Esophagus (tissue), 2 donors: ENCODE results near the gene DDO. TPM values are rescaled to one million over a fixed set of nuclear protein-coding genes. Genes with fewer than 3 reads are reported as not detected.
A peak's percentile ranks its signal among the peaks of the same experiment; 100 is the strongest.
"Not testable (repeated sequence)": the region's sequence is repeated elsewhere in the genome, so short reads cannot be mapped to it uniquely, and the experiment has no call there.

Experiments
- H3K27ac ChIP-seq, 2 donors: one replicate each; pipeline ENCODE4 v1.5.1; 2013; ENCODE audit warnings: low read depth in 2 of 2, mild to moderate bottlenecking in 2 of 2, inconsistent platforms in 1 of 2, low read length in 1 of 2, moderate library complexity in 1 of 2
- H3K27me3 ChIP-seq, 2 donors: one replicate each; pipeline ENCODE4 v1.6.1; 2013; ENCODE audit warnings: low read length in 2 of 2, control low read depth in 1 of 2, mild to moderate bottlenecking in 1 of 2; ENCODE audit not compliant: insufficient read depth in 2 of 2, control insufficient read depth in 1 of 2
- H3K36me3 ChIP-seq, 2 donors: one replicate each; pipeline ENCODE4 v1.6.1; 2013; ENCODE audit warnings: low read length in 1 of 2; ENCODE audit not compliant: control insufficient read depth in 2 of 2, insufficient read depth in 2 of 2
- H3K4me1 ChIP-seq, 2 donors: one replicate each; pipeline ENCODE4 v1.6.1; 2013; ENCODE audit warnings: low read length in 1 of 2; ENCODE audit not compliant: control insufficient read depth in 2 of 2, insufficient read depth in 2 of 2
- H3K4me3 ChIP-seq, 2 donors: one replicate each; pipeline ENCODE4 v1.5.1; 2013; ENCODE audit warnings: low read length in 2 of 2, mild to moderate bottlenecking in 2 of 2, low read depth in 1 of 2, moderate library complexity in 1 of 2
- H3K9me3 ChIP-seq, 2 donors: one replicate each; pipeline ENCODE4 v1.6.1; 2013; ENCODE audit warnings: mild to moderate bottlenecking in 2 of 2, low read depth in 1 of 2, low read length in 1 of 2, moderate library complexity in 1 of 2; ENCODE audit not compliant: control insufficient read depth in 2 of 2, insufficient read depth in 1 of 2
- WGBS, 2 donors: extraction: QIAGEN DNeasy Blood & Tissue Kit; methylation state at CpG; one replicate each; pipeline ENCODE4 v1.1.7; 2013; 5-methylcytosine and 5-hydroxymethylcytosine counted together
- polyA plus RNA-seq, 2 donors: library from polyadenylated mRNA; stranded (reverse); fragments of 200-250 nt; gene quantifications; one replicate each; pipeline ENCODE4 v1.2.3, GENCODE V29; 2013
- donor health status: healthy with polysubstance abuse.
- donor health status: Bipolar disorder and iron deficiency.

DDO gene, protein sequence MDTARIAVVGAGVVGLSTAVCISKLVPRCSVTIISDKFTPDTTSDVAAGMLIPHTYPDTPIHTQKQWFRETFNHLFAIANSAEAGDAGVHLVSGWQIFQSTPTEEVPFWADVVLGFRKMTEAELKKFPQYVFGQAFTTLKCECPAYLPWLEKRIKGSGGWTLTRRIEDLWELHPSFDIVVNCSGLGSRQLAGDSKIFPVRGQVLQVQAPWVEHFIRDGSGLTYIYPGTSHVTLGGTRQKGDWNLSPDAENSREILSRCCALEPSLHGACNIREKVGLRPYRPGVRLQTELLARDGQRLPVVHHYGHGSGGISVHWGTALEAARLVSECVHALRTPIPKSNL
- under 1 TPM; 0.28 to 0.34 TPM for polyA plus RNA-seq

DNA sequence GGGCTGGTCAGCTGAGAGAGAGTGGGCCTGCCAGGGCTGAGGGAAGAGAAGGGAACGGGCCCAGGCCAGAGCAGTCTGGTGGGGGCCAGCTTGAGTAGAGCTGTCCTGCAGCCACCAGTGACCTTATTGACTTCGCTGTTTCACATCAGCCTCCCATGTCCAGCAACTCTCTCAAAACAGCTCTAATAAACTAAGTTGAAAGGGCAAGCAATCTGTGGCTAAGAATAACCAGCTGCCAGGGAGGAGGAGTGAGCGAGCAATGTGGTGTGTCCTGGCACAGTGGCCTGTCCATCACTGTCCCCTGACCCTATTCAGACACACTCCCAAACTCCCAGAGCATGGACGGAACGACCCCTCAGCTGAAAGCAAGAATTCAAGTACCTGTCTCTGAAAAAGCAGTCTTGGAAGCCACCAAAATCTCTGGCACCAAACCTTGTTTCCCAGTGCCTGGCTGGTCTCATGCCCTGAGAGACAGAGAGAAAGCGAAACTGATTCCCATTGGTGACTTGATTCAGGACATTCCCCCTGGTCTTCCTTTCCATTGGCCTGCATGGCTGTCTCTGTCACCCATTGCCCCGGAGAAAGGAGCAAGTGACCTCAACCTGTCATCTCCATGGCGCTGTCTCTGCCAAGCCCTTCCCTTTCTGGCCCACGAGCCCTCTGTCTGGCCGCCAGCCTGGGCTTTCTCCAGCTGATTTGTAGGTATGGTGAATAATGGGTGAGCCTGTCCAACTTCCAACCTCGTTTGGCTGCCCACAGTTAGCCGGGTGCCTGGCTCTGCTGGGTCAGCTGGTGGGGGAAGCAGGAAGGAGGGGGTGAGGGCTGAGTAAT, at the start of gene DDO:
Gene DDO, minus strand, starts transcription at position 490 of the 831 bp plus-strand sequence. CDS start 2,113 bp downstream, outside the sequence.
- H3K4me3 ChIP-seq = peak within 1 kb of the TSS in 1 of 2 donors; percentile 32
- H3K36me3 ChIP-seq = no peaks in the 10 kb centered on the region
- H3K27me3 ChIP-seq = no peaks in the 10 kb centered on the region
- no peaks in the 10 kb centered on the region for H3K9me3 ChIP-seq
- WGBS, 2 donors = 30 to 38% methylated on average over 12 of the region's 12 CpGs
- peaks cover 2 to 5% of the 10 kb centered on the region in 2 donors for H3K4me1 ChIP-seq
- H3K27ac ChIP-seq = peak within 1 kb of the TSS; percentile 33 to 61

DNA sequence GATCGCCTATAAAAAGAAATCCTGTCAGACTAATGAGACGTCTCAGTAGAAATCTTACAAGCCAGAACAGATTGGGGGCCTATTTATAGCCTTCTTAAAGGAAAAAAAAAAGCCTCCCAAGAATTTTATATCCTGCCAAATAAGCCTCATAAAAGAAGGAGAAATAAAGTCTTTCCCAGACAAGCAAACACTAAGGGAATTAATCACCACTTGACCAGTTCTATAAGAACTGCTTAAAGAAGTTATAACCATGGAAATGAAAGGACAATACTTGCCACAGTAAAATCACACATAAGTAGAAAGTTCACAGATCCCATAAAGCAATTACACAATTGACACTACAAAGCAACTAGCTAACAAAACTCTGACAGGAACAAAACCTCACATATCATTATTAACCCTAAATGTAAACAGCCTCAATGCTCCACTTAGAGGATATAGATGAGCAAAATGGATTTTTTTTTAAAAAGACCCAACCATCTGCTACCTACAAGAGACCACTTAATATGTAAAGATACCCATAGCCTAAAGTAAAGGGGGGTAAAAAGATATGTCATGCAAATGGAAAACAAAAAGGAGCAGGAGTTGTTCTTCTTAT, 47.6 kb upstream of the DDO start:
- no peaks in the 10 kb centered on the region for H3K36me3 ChIP-seq
- no peaks in the 10 kb centered on the region for H3K27me3 ChIP-seq
- H3K4me1 ChIP-seq = no peaks in the 10 kb centered on the region
- H3K4me3 ChIP-seq = no peak overlapping the region
- H3K27ac ChIP-seq = no peak overlapping the region
- WGBS, 2 donors = 72 to 75% methylated on average over 2 of the region's 2 CpGs
- H3K9me3 ChIP-seq = peaks cover 0 to 11% of the 10 kb centered on the region in 2 donors

DNA sequence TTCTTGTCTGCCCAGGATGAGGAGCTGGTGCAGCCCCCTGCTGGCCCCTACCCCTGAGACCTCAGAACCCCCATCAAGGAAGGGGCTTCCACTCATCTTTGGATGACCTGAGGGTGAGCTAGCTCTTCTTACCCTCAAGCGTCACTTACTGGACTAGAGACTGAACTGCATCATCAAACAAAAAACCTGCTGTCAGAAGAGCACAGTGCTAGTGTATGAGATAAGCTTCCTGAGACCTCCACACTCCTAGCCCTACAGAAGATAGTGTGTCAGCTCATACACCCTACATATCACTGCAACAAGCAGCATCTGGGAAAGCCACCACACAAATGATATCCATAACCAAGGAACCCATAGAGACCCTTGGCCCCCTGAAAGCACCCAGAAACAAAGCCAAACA, 46.0 kb upstream of the DDO start:
- no peaks in the 10 kb centered on the region for H3K27me3 ChIP-seq
- peaks cover 0 to 11% of the 10 kb centered on the region in 2 donors for H3K9me3 ChIP-seq
- no peak overlapping the region for H3K4me3 ChIP-seq
- H3K36me3 ChIP-seq = no peaks in the 10 kb centered on the region
- 92 to 96% methylated on average over 1 of the region's 1 CpG for WGBS, 2 donors
- no peaks in the 10 kb centered on the region for H3K4me1 ChIP-seq
- H3K27ac ChIP-seq = no peak overlapping the region

DNA sequence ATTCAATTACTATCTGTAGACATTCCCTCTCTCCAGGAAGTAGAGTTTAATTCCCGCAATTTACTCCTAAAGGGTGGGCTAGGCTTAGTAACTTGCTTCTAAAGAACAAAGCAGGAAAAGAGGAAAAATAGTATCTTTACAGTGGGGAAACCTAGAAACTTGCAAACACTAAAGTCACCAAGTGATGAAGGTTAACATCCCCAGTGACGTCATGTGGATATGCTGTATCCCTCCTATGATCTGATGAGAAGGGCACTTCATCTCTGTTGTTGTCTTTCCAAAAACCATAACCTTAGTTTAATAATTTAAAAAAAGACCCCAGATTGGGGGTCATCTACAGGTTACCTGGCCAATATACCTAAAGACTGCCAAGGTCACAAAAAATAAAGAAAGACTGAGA, 43.8 kb upstream of the DDO start:
- Histone ChIP-seq H3K36me3 (no peaks in the 10 kb centered on the region), H3K27ac (no peak overlapping the region), H3K27me3 (no peaks in the 10 kb centered on the region), H3K4me1 (no peaks in the 10 kb centered on the region), H3K4me3 (no peak overlapping the region), H3K9me3 (peaks cover 0 to 11% of the 10 kb centered on the region in 2 donors)
- 90 to 91% methylated on average over 2 of the region's 2 CpGs for WGBS, 2 donors

DNA sequence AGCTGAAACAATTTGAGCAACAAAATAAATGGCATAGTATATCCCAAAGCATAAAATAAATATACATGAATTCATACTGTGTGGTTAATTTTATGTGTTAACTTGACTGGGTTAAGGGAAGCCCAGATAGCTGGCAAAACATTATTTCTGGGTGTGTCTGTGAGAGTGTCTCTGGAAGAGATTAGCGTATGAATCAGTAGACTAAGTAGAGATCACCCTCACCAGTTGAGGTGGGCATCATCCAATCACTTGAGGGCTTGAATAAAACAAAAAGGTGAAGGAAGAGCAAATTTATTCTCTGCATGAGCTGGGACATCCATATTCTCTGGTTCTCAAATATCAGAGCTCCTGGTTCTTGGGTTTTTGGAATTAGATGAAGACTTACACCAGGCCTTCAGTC, 43.1 kb upstream of the DDO start:
- WGBS, 2 donors = 93 to 97% methylated on average over 1 of the region's 1 CpG
- H3K4me3 ChIP-seq = no peak overlapping the region
- no peaks in the 10 kb centered on the region for H3K36me3 ChIP-seq
- no peak overlapping the region for H3K27ac ChIP-seq
- H3K27me3 ChIP-seq = no peaks in the 10 kb centered on the region
- H3K9me3 ChIP-seq = peaks cover 0 to 11% of the 10 kb centered on the region in 2 donors
- H3K4me1 ChIP-seq = no peaks in the 10 kb centered on the region

DNA sequence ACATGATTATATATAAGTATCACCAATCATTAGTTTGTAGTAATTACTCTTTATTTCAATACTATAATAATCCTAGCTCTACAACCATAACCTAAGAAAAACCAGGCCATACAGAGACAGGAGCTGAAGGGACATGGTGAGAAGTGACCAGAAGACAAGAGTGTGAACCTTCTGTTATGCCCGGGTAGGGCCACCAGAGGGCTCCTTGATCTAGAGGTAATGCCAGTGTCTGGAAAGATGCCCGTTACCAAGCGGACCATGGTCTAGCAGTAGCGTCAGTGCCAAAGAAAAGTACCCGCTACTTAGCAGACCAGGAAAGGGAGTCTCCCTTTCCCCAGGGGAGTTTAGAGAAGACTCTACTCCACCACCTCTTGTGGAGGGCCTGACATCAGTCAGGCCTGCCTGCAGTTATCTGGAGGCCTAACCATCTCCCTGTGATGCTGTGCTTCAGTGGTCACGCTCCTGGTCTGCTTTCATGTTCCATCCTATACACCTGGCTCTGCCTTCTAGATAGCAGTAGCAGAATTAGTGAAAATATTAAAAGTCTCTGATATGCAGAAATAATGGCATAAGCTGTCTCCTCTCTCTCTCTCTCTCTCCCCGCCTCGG, 42.3 kb upstream of the DDO start:
- H3K27me3 ChIP-seq, H3K27ac ChIP-seq, H3K4me1 ChIP-seq, H3K36me3 ChIP-seq, H3K4me3 ChIP-seq: not testable (repeated sequence)
- 77 to 85% methylated on average over 8 of the region's 8 CpGs for WGBS, 2 donors
- peaks cover 0 to 11% of the 10 kb centered on the region in 2 donors for H3K9me3 ChIP-seq

DNA sequence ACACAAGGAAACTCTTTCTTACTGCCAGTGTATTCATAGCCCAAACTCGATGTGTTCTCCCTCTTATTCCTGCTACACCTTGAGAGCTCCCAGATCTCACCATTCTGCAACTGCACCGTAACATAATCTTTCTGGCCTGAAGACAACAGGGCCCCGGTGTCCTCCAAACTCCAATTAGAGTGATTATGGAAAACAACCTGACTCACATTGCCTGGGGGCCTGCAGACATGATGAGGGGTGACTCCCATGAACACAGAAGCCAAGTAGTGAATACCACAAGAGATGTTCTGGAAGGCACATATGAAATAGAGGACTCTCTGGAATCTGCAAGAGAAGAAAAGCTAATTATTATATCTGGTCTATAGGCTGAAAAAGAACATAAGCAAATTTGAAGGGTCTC, 41.3 kb upstream of the DDO start:
- no peak overlapping the region for H3K4me3 ChIP-seq
- peaks cover 0 to 11% of the 10 kb centered on the region in 2 donors for H3K9me3 ChIP-seq
- no peaks in the 10 kb centered on the region for H3K27me3 ChIP-seq
- no peaks in the 10 kb centered on the region for H3K4me1 ChIP-seq
- 63 to 66% methylated on average over 3 of the region's 3 CpGs for WGBS, 2 donors
- H3K27ac ChIP-seq = no peak overlapping the region
- no peaks in the 10 kb centered on the region for H3K36me3 ChIP-seq

DNA sequence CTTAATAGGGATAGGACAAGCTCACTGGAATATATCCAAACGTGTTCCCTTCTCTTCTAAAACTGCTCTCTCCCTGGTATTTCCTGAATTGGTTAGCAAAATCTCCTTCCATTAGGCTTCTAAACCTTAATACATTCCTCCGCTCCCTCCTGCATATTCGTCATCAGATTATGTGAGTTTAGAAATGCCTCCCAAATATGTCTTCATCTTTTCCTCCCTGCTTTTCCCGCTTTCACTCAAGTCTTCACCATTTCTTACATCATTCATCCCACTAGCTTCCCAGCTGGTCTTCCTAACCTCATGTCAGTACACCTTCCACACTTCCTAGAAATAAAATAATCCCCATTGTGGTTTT, 34.1 kb upstream of the DDO start:
- H3K9me3 ChIP-seq = no peaks in the 10 kb centered on the region
- no peak overlapping the region for H3K27ac ChIP-seq
- no peaks in the 10 kb centered on the region for H3K4me1 ChIP-seq
- no peaks in the 10 kb centered on the region for H3K27me3 ChIP-seq
- WGBS, 2 donors = 78 to 80% methylated on average over 4 of the region's 4 CpGs
- no peak overlapping the region for H3K4me3 ChIP-seq
- no peaks in the 10 kb centered on the region for H3K36me3 ChIP-seq

DNA sequence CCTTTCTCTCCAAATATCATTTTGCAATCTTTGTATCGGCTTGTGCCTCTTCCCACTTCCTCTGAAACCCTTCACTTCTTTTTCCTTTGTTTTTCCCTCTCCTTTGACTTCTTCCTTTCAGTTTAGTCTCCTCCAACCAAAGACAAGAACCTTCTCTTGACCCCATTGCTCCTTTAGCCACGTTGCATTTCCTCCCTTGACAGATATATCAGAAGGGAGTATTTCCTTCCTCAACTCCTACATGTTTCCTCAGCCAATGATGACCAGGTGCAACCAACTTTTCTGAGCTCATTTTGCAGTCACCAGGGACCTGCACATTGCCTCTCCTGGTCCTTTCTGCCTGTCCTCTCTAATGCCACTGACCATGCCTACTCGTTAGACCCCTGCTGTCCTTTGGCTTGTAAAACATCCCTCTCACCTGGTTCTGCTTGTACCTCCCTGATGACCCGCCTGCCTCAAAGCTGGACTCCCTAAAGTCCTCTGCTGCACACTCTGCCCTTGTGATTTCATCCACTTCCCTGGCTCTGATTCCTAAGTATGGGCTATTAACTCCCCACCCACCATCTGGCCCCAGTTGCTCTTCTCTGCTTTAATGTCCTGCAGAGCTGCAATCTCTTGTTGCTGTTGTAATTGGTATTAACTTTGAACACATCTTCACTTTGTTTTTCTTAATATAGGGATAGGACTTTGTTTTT, 33.6 kb upstream of the DDO start:
- Histone ChIP-seq H3K27me3 (no peaks in the 10 kb centered on the region), H3K27ac (no peak overlapping the region), H3K4me3 (no peak overlapping the region), H3K36me3 (no peaks in the 10 kb centered on the region), H3K4me1 (no peaks in the 10 kb centered on the region), H3K9me3 (no peaks in the 10 kb centered on the region)
- 58 to 64% methylated on average over 4 of the region's 4 CpGs for WGBS, 2 donors
